NB4 (cell line): Measurements from ENCODE around the gene TMCO4.

ENCODE experiments used
- MAX ChIP-seq: IDR thresholded peaks from 2 replicates; pipeline ENCODE4 v1.6.1; 2011; ENCODE audit warnings: low read depth, low read length
- MYC ChIP-seq: IDR thresholded peaks from 2 replicates; pipeline ENCODE4 v1.6.1; 2011; ENCODE audit warnings: low read depth, low read length
- POLR2A ChIP-seq: IDR thresholded peaks from 2 replicates; pipeline ENCODE4 v1.6.1; 2011; ENCODE audit warnings: mild to moderate bottlenecking; ENCODE audit not compliant: insufficient read length; ENCODE audit errors: extremely low read depth
- TF ChIP-seq, protein P1 (sequence below): IDR thresholded peaks from one replicate; pipeline ENCODE4 v1.5.1; 2012; ENCODE audit warnings: low read depth, low read length

- no peak for TF ChIP-seq MAX
- no peak for TF ChIP-seq MYC
- TF ChIP-seq, protein P1, sequence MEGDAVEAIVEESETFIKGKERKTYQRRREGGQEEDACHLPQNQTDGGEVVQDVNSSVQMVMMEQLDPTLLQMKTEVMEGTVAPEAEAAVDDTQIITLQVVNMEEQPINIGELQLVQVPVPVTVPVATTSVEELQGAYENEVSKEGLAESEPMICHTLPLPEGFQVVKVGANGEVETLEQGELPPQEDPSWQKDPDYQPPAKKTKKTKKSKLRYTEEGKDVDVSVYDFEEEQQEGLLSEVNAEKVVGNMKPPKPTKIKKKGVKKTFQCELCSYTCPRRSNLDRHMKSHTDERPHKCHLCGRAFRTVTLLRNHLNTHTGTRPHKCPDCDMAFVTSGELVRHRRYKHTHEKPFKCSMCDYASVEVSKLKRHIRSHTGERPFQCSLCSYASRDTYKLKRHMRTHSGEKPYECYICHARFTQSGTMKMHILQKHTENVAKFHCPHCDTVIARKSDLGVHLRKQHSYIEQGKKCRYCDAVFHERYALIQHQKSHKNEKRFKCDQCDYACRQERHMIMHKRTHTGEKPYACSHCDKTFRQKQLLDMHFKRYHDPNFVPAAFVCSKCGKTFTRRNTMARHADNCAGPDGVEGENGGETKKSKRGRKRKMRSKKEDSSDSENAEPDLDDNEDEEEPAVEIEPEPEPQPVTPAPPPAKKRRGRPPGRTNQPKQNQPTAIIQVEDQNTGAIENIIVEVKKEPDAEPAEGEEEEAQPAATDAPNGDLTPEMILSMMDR = no peak
- TF ChIP-seq POLR2A = no peak
Measured at GRCh38 chr1:19798486-19799229, 1.1 kb downstream of the TMCO4 start.
